HG03064 (cell line): ENCODE measurements around the gene EIF6.

Source experiments
- ATAC-seq: cut with Tn5 transposase; IDR thresholded peaks from one replicate; pipeline ENCODE4 v1.9.1; 2021; ENCODE audit warnings: low read depth; ENCODE audit not compliant: unreplicated experiment

Gene EIF6

DNA sequence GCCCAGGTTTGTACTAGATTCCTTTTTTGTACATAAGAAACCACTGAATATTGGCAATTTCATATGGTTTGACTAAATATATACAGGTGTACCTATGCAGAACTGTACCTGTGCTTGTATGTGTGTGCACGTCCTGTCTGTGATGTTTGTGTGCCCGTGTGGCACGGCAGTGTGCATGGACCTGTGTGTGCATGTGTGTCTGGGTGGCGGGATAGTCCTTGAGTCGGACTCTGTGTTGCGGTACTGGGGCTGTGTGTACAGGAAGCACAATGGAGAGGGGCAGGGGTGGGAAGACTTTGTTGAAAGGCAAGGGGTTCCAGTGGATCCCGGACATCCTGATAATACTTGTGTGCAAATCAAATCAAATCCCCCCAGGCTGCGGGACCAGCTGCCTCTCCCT, 11.1 kb upstream of the EIF6 start:
- no peak for ATAC-seq

DNA sequence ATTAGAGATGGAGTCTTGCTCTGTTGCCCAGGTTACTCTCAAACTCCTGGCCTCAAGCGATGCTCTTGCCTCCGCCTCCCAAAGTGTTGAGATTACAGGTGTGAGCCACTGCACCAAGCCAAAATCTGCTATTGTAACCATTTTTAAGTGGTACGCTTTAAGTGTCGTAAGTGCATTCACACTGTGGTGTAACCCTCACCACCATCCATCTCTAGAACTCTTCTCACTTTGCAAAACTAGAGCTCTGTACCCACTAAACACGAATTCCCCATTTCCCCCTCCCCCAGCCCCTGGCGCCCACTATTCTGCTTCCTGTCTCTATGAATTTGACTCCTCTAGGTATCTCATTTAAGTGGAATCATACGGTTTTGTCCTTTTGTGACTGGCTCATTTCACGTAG, 10.5 kb upstream of the EIF6 start:
- no peak for ATAC-seq

DNA sequence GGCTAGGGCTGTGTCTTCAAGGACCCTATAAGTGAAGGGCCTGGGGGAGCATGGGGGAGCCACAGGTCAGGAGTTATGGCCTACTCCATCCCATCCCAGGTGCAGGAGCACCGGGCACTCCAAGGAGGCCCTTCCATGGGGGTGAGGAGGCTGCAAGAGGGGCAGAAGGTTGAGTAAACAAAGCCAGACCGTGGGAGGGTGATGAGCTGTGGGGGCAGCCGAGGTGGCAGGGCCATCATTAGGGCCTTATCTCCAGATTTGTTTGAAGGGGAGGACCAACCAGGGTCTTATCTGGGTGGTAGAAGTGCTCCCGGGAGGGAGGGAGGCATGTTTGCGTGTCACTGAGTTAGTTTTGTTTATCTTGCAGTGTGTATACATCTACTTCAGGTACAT, 9.7 kb upstream of the EIF6 start:
- ATAC-seq = no peak

DNA sequence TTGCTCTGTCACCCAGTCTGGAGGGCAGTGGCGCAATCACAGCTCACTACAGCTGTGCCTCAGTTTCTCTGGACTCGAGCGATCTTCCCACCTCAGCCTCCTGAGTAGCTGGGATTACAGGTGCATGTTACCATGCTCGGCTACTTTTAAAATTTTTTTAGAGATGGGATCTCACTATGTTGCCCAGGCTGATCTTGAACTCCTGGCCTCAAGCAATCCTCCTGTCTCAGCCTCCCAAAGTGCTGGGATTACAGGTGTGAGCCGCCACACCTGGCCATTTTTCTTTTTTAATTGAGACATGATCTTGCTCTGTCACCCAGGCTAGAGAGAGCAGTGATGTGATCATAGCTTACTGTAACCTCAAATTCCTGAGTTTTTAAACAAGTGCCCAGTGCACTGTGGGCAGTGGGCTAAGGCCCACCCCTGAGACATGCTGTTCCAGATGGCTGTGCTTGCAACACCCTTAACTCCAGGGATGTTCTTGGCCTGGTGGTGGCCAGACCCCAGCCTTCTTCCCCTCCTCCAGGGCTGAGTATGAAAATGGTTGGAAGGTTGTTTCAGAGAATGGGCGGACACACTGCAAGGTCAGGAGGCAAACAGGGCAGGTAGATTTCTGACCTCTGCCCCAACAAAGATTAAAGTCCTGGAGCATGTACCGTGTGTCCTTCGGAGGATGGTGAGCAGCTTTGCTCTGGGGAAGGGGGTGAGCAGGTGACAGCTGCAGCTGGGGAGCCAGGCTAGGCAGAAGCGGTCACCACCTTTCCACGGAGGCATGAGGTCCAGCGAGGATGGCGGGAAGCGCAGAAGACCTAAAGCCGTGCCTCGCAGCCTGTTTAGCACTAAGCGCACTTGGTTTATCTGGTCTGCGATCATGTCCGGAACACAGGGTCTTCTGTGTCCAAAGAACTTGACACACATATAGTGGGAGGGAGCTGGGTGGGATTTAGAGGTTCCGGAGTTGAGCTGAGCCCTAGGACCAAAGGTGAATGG, 9.0 kb upstream of the EIF6 start:
- no peak for ATAC-seq

DNA sequence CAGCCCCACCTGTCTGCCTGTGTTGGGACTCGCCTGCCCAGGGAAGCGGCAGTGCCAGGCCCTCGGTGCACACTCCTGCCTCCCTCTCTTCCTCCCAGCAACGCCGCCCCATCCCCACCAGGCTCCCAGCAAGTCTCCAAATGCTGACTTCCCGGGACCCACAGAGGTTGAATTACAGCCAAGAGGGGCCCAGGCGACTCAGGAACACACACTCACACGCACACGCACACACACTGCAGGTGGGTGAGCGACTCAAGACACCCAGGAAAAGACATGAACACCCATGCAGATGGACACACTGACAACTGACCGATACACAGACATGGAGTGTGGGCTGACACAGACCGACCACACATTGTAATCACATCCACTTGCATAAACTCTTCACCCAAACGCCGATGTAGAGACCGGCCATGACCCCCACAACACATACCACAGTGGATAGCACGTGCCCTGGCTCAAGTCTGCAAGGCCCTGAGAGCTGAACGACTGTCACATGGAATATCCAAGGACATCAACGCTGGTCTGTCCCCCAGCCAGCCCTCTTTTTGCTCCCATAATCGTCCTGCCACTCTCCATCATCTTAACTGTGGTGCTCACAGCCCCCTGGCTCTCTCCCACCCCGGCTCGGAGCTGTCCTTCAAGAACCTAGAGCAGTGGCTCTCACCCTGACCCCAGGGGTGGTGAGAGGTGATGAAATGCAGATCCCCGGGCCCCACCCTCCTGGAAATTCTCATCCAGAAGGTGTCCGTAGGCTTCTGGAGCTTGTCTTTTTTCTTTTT, 8.1 kb upstream of the EIF6 start:
- no peak for ATAC-seq

DNA sequence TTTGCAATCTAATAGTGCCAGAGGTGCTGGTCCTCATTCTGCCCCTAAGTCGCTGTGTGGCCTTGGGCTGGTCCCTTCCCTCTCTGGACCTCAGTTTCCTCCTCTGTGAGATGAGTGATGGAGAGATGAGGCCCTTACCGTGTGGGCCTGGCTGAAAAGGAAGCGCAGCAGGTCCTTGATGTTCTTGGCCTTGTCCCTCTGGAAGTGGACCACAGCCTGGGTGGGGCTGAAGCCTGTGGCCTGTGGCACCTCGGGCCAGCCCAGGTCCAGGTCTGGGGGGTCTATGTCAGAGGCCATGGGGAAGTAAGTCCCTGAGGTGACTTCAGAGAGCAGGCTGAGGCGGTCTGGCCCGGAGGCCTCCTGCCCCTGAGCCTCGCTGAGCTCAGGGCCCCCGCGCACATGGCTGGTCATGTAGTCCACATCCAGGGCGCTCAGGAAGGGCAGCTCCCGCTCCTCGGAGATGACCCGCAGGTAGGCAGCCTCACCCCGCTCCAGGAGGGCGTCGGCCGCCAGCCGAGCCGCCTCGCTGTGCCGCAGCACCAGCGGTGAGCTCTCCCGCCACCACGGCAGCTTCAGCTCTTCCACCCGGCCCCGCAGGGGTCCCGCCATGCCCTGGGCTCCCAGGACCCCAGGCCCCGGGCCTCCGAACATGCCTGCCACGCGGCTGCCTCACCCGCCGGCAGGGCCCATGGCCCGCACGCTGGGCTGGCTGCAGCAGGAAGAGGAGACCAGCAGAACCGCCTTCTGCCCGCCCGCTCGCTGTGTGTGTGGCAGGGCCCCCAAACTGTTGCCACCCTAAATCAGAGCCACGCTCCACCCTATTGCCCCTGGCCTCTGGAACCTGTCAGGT, 7.3 kb upstream of the EIF6 start, which contains the start of gene FAM83C:
Gene FAM83C, minus strand, starts transcription at position 772 of the 850 bp plus-strand sequence. Its CDS starts 121 bp downstream, at position 651.
- ATAC-seq = no peak

DNA sequence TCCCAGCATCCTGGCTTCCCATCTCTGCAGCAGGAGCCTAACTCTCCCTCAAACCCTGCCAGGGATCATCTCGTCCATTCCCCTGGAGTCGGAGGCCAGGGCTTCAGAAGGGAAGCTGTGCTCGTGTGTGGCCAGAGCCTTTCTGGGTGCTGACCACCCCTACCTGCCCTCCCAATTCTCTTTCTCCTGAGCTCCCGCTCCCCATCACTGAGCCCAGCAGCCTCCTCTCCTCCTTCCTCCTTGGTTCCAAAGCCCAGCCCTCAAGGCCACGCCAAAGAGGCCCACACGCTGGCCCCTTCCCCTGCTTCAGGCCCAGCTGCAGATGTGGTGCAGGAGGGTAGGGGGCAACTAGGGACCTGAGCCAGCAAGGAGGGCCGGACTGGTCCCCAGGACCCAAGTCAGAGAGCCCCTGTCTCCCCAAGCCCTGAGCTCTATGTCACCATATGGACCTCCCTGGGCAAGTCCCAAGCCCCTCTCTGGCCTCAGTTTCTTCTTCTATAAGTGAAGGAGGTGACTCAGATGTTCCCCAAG, 6.4 kb upstream of the EIF6 start:
- ATAC-seq = no peak

DNA sequence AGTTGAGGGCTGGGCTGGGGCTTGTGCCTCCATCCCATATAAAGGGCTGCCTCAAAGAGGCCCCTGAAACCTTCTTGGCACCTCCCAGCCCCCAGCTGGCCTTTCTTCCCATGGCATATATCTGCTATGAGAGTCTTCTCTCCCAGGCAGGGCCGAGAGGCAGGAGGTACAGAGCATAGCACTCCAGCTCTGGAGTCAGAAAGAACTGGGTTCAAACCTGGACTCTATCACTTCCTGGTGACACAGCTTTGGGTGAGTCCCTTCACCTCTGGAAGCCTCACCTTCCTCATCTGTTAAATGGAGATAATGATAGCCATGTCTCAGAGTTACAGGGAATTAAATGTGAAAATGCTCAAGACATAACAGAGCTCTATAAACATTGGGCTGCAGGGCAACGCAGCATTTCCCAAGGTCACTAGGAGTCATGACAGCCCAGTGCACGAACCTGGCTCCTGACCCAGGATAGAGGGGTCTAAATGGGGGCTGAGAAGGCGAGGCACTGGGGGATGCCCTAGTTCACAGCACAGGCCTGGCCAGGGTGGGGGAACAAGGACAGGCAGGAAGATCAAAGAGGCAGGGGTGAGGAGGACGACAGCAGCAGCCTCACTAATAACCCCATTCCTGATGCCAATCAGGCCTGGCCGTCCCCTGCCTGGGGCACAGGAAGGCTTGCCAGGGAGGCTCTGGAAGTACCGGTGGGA, 5.8 kb upstream of the EIF6 start:
- ATAC-seq = no peak

DNA sequence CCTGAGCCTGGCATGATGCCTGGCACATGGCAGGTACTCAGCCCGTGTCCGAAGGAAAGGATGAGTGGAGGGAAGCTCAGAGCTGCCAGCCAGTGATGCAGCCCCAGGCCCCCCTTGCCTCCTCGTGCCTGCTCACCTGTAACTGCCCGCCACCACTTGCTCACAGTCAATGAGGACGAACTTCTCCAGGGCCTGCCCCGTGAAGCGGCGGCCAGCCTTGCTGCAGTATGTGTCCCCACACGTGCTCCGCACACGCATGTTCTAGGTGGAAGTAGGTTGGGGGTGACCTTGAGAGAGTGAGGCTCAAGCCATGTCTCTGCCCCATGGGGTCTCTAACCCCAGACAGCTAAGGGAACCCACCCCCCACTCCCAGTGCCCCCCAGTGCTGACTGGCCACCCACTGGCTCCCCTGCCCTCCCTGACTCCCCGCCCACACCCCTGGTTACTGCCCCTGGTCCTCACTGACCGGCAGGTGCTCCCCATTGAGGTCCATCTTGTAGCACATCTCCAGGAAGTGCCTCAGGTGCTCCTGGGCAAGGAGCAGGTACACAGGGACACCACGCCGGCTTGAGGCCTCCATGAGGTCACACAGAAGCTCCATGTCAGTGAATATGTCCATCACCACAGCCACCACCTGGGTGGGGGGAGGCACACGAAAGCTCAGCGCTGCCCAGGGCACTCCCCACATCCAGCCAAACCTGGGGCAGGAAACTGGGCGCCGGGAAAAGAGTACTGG, 3.9 kb upstream of the EIF6 start:
- no peak for ATAC-seq

DNA sequence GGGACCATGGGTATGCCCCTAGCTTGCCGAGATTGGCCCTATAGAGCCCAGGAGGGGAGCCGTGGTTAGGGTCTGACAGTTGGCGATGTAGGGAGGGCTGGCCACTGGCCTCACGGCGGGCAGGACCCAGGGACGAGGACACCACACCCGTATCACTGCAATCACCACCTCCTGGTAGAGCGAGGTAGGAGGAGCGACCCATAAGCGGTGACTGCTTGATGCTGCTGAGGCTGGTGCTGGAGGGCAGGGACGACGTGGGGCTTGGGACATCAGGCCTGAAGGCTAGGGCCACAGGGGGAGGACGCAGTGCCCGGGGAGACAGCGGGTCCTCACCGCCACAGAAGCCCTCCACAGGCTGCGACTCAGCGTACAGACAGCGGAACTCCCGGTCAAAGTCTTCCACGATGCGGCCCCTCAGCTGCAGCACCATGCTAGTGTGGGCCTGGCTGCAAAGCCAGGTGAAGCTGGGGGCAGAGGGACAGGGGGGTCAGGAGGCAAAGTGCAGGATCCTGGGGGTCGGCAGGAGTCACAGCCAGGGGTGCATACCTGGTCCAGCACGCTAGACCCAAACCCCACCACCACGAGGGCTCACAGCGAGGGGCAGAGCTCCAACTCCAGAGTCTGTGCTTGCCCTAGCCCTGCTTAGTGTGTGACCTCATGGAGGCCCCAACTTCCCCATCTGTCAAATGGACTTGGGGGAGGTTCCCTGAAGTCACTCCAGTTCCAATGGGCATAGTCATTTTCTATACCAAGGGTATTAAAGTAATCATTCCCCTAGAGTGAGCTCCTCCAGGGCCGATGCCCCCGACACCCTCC, 3.1 kb upstream of the EIF6 start:
- no peak for ATAC-seq

DNA sequence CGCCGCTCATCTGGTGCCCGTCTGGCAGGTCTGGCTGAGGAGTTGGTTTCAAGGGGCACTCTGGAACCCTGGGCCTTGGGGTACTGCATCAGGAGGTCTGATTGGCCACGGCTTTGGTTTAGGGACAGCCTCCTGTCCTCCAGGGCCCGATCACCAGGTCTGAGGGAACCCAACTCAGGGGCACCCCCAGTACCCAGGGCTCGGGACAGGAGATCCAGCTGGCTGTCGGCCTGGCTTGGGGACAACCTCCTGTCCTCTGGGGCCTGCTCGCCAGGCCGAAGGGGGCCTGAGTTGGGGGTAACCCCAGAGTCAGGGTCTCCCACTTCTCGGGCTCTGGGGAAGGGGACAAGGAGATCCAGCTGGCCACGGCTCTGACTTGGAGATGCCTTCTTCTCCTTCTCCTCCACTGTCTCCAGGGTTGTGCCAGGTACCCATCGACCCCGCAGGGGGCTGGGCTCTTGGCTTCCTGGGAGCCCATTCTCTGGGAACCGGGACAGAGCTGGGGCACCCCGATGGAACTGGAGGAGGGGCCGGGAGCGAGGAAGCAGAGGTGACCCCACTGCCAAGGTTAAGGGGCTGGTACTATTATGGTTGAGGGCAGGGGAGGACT, 2.4 kb upstream of the EIF6 start:
- ATAC-seq = no peak

DNA sequence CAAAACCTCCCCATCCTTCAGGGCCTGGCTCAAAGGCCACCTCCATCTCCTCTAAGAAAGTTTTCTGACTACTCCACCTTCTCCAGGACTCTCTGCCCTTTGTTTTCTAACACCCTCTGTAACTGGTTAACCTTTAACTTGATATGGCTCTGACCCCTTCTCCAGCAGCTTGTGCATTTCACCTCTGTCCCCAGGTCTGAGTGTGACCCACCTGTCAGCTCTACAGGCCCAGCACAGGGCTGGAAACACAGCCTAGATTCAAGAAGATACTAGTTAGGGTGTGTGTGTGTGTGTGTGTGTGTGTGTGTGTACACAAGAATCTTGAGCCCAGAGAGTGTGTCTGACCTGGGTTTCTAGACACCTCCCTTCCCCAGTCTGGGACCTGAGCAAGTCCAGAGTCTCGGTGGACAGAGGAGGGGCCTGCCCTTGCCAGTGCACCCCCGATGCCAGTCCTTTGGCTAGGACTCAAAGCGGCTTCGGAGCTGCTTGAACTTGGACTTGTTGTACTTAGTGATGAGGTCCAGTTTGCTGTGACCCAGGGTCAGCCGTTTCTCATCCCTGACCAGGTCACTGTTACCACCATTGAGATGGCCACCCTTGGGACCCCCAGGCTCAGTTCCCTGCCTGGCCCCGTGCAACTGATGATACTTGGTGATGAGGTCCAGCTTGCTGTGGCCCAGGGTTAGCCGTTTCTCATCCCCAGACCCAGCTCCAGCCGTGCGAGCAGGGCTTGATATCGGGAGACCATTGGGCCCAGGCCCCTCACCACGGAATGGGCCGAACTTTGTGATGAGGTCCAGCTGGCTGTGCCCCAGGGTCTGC, 1.7 kb upstream of the EIF6 start:
- no peak for ATAC-seq

DNA sequence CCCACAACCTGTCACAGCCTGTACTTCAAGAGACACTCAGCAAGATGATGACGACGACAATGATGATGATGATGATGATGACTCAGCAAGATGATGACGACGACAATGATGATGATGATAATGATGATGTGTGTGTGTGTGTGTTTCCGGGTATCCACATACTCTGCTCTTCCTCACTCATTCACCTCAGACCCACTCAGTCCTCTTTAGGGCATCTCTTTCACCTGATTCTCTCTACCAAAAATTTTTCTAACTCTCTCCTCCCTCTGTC, 1.2 kb upstream of the EIF6 start:
- ATAC-seq = no peak

DNA sequence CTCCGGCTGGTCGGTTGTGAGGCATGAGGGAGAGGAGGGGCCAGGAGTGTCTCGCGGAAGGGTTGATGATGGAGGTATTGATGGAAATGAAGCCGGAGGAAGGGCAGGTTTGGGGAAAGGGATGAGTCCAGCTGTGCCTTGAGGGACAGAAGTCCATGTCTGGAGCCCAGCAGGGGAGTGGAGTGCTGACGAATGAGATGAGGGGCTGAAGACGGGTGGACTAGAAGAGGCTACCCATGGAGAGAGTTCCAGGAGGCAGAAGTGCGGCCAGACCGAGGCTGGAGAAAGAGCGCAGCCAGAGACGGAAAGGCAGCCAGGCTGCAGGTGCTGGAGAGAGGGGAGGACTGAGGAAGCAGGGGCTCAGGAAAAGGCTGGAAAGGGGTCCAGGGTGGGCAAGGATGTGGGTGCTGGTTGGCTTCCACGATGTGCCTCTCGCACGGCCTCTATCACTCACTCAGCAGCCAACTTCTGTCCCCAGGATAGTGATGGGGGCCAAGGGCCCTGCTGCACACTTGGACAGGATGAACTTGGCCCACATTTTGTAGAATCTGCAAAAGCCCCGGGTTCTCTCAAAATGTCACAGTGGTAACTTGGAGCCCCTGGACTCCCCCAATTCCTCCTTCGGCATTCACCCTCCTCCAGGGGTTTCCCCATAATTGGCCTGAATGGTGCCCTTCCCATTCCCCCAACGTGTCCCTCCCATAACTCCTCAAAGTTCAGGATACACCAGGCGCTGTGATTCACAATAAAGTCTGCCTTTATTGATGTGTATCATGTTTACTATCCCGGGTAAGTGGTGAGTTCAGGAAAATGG, 627 bp upstream of the EIF6 start:
- no peak for ATAC-seq

DNA sequence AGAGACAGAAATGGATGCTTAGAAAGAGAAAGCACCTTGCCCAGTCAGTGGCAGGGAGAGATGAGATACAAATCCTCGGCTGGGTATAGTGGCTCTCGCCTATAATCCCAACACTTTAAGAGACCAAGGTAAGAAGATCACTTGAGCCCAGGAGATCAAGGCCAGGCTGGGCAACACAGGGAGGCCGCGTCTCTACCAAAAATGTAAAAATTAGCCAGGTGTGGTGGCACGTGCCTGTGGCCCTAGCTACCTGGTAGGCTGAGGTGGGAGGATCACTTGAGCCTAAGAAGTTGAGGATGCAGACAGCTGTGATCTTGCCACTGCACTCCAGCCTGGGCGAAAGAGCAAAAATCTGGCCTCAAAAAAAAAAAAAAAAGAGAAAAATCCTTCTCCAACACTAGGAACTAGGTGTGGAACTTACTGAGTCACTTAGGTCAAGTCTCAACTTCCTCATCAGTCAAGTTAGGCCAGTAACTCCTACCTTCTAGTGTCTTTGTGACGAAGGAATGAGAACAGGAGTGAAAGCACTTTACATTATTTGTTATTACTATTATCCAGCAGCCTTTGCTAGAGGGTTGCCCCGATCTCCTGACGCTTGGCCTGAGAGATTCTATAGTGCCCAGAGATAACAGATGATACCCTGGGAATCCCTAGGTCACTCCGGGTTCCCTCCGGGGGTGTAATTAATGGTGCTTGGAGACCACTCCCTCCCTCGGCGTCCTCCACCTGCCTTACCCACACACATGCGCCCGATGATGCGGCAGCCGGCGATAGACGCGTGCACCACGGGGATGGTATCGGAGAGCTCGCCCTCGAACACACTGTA, 918 bp downstream of the EIF6 start:
- ATAC-seq = no peak
